BE2C (cell line): ENCODE data around the gene COL18A1.

Source experiments
- DNase-seq: peaks from one replicate; pipeline ENCODE4 v3.0.0-alpha.2; 2020
- H3K27me3 ChIP-seq: fragments of 250-450 bp; sonication (Bioruptor Pico); 2 replicates; pipeline ENCODE4 v1.5.1; 2020; ENCODE audit warnings: mild to moderate bottlenecking
- H3K36me3 ChIP-seq: fragments of 250-450 bp; sonication (Bioruptor Pico); 2 replicates; pipeline ENCODE4 v1.5.1; 2020; ENCODE audit warnings: mild to moderate bottlenecking
- H3K4me1 ChIP-seq: fragments of 250-450 bp; sonication (Bioruptor Pico); 2 replicates; pipeline ENCODE4 v1.5.1; 2020
- H3K4me3 ChIP-seq: 2 replicates; pipeline ENCODE4 v1.5.1; 2011; ENCODE audit warnings: low read depth, low read length
- H3K9me3 ChIP-seq: fragments of 250-450 bp; sonication (Bioruptor Pico); 2 replicates; pipeline ENCODE4 v1.5.1; 2020
- CTCF ChIP-seq: IDR thresholded peaks from 2 replicates; pipeline ENCODE4 v1.5.1; 2012; ENCODE audit warnings: mild to moderate bottlenecking, low read depth, low read length

COL18A1 gene

GRCh38 chr21:45562402-45562801 is 157.4 kb downstream of the COL18A1 start:
- Histone ChIP-seq H3K27me3 (no peaks in the 10 kb centered on the region), H3K9me3 (no peaks in the 10 kb centered on the region), H3K4me3 (no peak overlapping the region), H3K4me1 (peaks cover 3% of the 10 kb centered on the region; the same call in 1 of the 2 replicates), H3K36me3 (no peaks in the 10 kb centered on the region)
- no peak for DNase-seq
- no peak for TF ChIP-seq CTCF

- TF ChIP-seq CTCF, result no peak
- no peak for DNase-seq
- Histone ChIP-seq H3K4me3 (no peak overlapping the region), H3K4me1 (peaks cover 3% of the 10 kb centered on the region; the same call in 1 of the 2 replicates), H3K27me3 (no peaks in the 10 kb centered on the region), H3K36me3 (no peaks in the 10 kb centered on the region), H3K9me3 (no peaks in the 10 kb centered on the region)
Measured at GRCh38 chr21:45562965-45563364, 158.0 kb downstream of the COL18A1 start.
